ENCODE results near the gene INO80B.
A peak's percentile ranks its signal among the peaks of the same experiment; 100 is the strongest.
"Not testable (repeated sequence)": the region's sequence is repeated elsewhere in the genome, so short reads cannot be mapped to it uniquely, and the experiment has no call there.

Gene INO80B

GRCh38 chr2:74474899-74475298 is 20.0 kb downstream of the INO80B start:
- no peak for DNase-seq

- DNase-seq: no peak
Measured at GRCh38 chr2:74481431-74481830, 26.5 kb downstream of the INO80B start.

GRCh38 chr2:74481961-74482800 is 27.3 kb downstream of the INO80B start:
- DNase-seq: peak in 12 of 56 donors; percentile 12 to 76 (median 59)

- peak; percentile 55 to 99 (median 94) for DNase-seq
Measured at GRCh38 chr2:74482801-74483674, 28.2 kb downstream of the INO80B start, which contains the start of the genes CCDC142 and TTC31. Gene CCDC142 (minus strand): TSS chr2:74482998. CDS start chr2:74482837, 161 bp downstream. Gene TTC31 (plus strand): TSS chr2:74483081. CDS start chr2:74483096, 15 bp downstream.

GRCh38 chr2:74483675-74484164 is 28.8 kb downstream of the INO80B start:
- DNase-seq: not testable (repeated sequence)

- DNase-seq: no peak
Measured at GRCh38 chr2:74486141-74486540, 31.3 kb downstream of the INO80B start.

GRCh38 chr2:74488643-74489481 is 34.0 kb downstream of the INO80B start:
- DNase-seq: no peak

- no peak for DNase-seq
Measured at GRCh38 chr2:74489906-74490305, 35.0 kb downstream of the INO80B start.

- no peak for DNase-seq
Measured at GRCh38 chr2:74491648-74492544, 37.0 kb downstream of the INO80B start.

GRCh38 chr2:74493546-74493945 is 38.7 kb downstream of the INO80B start:
- no peak for DNase-seq

- no peak for DNase-seq
Measured at GRCh38 chr2:74495440-74495839, 40.6 kb downstream of the INO80B start.

- no peak for DNase-seq
Measured at GRCh38 chr2:74496997-74497776, 42.3 kb downstream of the INO80B start.

GRCh38 chr2:74497777-74498499 is 43.1 kb downstream of the INO80B start:
- DNase-seq: no peak

GRCh38 chr2:74498500-74499266 is 43.8 kb downstream of the INO80B start:
- DNase-seq: no peak

- no peak for DNase-seq
Measured at GRCh38 chr2:74499267-74499939, 44.5 kb downstream of the INO80B start, which contains the start of gene LBX2. Gene LBX2 (minus strand): TSS chr2:74499603. CDS start chr2:74499537, 66 bp downstream.

GRCh38 chr2:74499940-74500577 is 45.2 kb downstream of the INO80B start:
- no peak for DNase-seq

Data from amygdala (tissue), 56 donors.